Liver (tissue), 9 donors: ENCODE results near the gene GRIFIN. TPM values are rescaled to one million over a fixed set of nuclear protein-coding genes. Genes with fewer than 3 reads are reported as not detected.

Experiments used
- DNase-seq: peaks from one replicate; pipeline ENCODE4 v3.0.0-alpha.2; 2017; ENCODE audit warnings: low spot score
- H3K27ac ChIP-seq, 2 donors: one replicate each; pipeline ENCODE4 v1.7.0; 2013; ENCODE audit warnings: inconsistent platforms in 2 of 2, low read length in 2 of 2, control low read depth in 1 of 2, low read depth in 1 of 2, mild to moderate bottlenecking in 1 of 2
- H3K27me3 ChIP-seq, 4 donors: one replicate each; pipeline versions ENCODE4 v1.6.1 to v1.7.0; 2013; ENCODE audit warnings: low read length in 3 of 4, inconsistent platforms in 1 of 4, mild to moderate bottlenecking in 1 of 4, moderate library complexity in 1 of 4; ENCODE audit not compliant: control insufficient read depth in 4 of 4, insufficient read depth in 4 of 4
- H3K36me3 ChIP-seq, 4 donors: one replicate each; pipeline versions ENCODE4 v1.6.1 to v1.7.0; 2013; ENCODE audit warnings: low read length in 3 of 4, mild to moderate bottlenecking in 3 of 4, low read depth in 1 of 4, moderate library complexity in 1 of 4; ENCODE audit not compliant: control insufficient read depth in 4 of 4, insufficient read depth in 3 of 4
- H3K4me1 ChIP-seq, 4 donors: one replicate each; pipeline versions ENCODE4 v1.6.1 to v1.7.0; 2013; ENCODE audit warnings: low read length in 3 of 4, mild to moderate bottlenecking in 3 of 4, moderate library complexity in 1 of 4; ENCODE audit not compliant: control insufficient read depth in 4 of 4, insufficient read depth in 4 of 4
- H3K4me3 ChIP-seq, 3 donors: one replicate each; pipeline versions ENCODE4 v1.6.1 to v1.7.0; 2013; ENCODE audit warnings: low read length in 3 of 3, control low read depth in 1 of 3, low read depth in 1 of 3, mild to moderate bottlenecking in 1 of 3
- H3K9ac ChIP-seq, 2 donors: one replicate each; pipeline ENCODE4 v1.7.0; 2013; ENCODE audit warnings: low read length in 2 of 2, mild to moderate bottlenecking in 2 of 2, moderate library complexity in 2 of 2, control low read depth in 1 of 2, low read depth in 1 of 2
- H3K9me3 ChIP-seq, 4 donors: one replicate each; pipeline versions ENCODE4 v1.6.1 to v1.7.0; 2013; ENCODE audit warnings: low read length in 3 of 4; ENCODE audit not compliant: control insufficient read depth in 4 of 4
- CTCF ChIP-seq: fragments of 150-350 bp; IDR thresholded peaks from 2 replicates; pipeline ENCODE4 v1.5.1; 2017; ENCODE audit warnings: improper control_type of control experiment, low read depth, low read length; ENCODE audit not compliant: missing input control
- EGR1 ChIP-seq, 2 donors: IDR thresholded peaks; 2 replicates each; pipeline ENCODE4 v1.6.1; 2016 to 2018; ENCODE audit warnings: antibody characterized with exemption in 2 of 2, low read depth in 2 of 2
- FOXA1 ChIP-seq: IDR thresholded peaks from 2 replicates; pipeline ENCODE4 v1.6.1; 2016; ENCODE audit warnings: antibody characterized with exemption
- GABPA ChIP-seq, 2 donors: IDR thresholded peaks in 1 of 2; conservative IDR thresholded peaks in 1 of 2; 2 replicates each; pipeline ENCODE4 v1.6.1; 2016; ENCODE audit warnings: antibody characterized with exemption in 2 of 2, mild to moderate bottlenecking in 1 of 2, moderate library complexity in 1 of 2
- HNF4A ChIP-seq, 2 donors: conservative IDR thresholded peaks; 2 replicates each; pipeline ENCODE4 v1.6.1; 2016; ENCODE audit warnings: antibody characterized with exemption in 2 of 2, mild to moderate bottlenecking in 2 of 2
- HNF4G ChIP-seq: IDR thresholded peaks from 2 replicates; pipeline ENCODE4 v1.6.1; 2016; ENCODE audit warnings: antibody characterized with exemption
- JUND ChIP-seq, 2 donors: IDR thresholded peaks; 2 replicates each; pipeline ENCODE4 v1.6.1; 2016; ENCODE audit warnings: antibody characterized with exemption in 2 of 2
- NR2F2 ChIP-seq: IDR thresholded peaks from 2 replicates; pipeline ENCODE4 v1.6.1; 2016; ENCODE audit warnings: antibody characterized with exemption
- RAD21 ChIP-seq, 2 donors: IDR thresholded peaks; 2 replicates each; pipeline ENCODE4 v1.6.1; 2016; ENCODE audit warnings: antibody characterized with exemption in 2 of 2, mild to moderate bottlenecking in 2 of 2
- REST ChIP-seq: IDR thresholded peaks from 2 replicates; pipeline ENCODE4 v1.6.1; 2016; ENCODE audit warnings: antibody characterized with exemption, mild to moderate bottlenecking
- RXRA ChIP-seq, 2 donors: IDR thresholded peaks; 2 replicates each; pipeline ENCODE4 v1.6.1; 2017 to 2018; ENCODE audit warnings: antibody characterized with exemption in 2 of 2, mild to moderate bottlenecking in 1 of 2
- SP1 ChIP-seq: IDR thresholded peaks from 2 replicates; pipeline ENCODE4 v1.6.1; 2018; ENCODE audit warnings: antibody characterized with exemption, mild to moderate bottlenecking
- TAF1 ChIP-seq: conservative IDR thresholded peaks from 2 replicates; pipeline ENCODE4 v1.6.1; 2016; ENCODE audit warnings: antibody characterized with exemption, mild to moderate bottlenecking
- WGBS: extraction: QIAGEN DNeasy Blood & Tissue Kit; methylation state at CpG from one replicate; pipeline ENCODE4 v1.1.7; 2013; 5-methylcytosine and 5-hydroxymethylcytosine counted together
- polyA plus RNA-seq, 2 donors: library from polyadenylated mRNA; stranded (reverse) in 1 of 2; unstranded in 1 of 2; fragments of 200-250 nt in 1 of 2; fragments of >200 nt in 1 of 2; fragmentation: Nextera tagmentation in 1 of 2; extraction: Ambion mirVana in 1 of 2; gene quantifications; one replicate each; pipeline versions ENCODE4 v1.2.1 to v1.2.3, GENCODE V29; 2013 to 2015
- total RNA-seq, 2 donors: library from RNA; depleted of rRNA; stranded (reverse); fragments of >200 nt; gene quantifications; one replicate each; pipeline ENCODE4 v1.2.3, GENCODE V29; 2014
- TF ChIP-seq, protein P1 (sequence below): IDR thresholded peaks from 2 replicates; pipeline ENCODE4 v1.6.1; 2016; ENCODE audit warnings: antibody characterized with exemption
- TF ChIP-seq, protein P2 (sequence below): IDR thresholded peaks from 2 replicates; pipeline ENCODE4 v1.6.1; 2016; ENCODE audit warnings: antibody characterized with exemption
- TF ChIP-seq, protein P3 (sequence below): IDR thresholded peaks from 2 replicates; pipeline ENCODE4 v1.6.1; 2016; ENCODE audit warnings: antibody characterized with exemption
- donor health status: healthy.
- donor health status: healthy.
- donor health status: healthy.
- donor health status: healthy.
- donor health status: healthy.

The GRIFIN gene
- total and polyA plus RNA-seq, 4 donors = not detected

GRCh38 chr7:2473496-2474180 is 2.6 kb downstream of the GRIFIN start:
- Histone ChIP-seq H3K36me3 (no peaks in the 10 kb centered on the region), H3K9ac (no peak overlapping the region), H3K4me3 (no peak overlapping the region), H3K9me3 (no peaks in the 10 kb centered on the region), H3K27me3 (no peaks in the 10 kb centered on the region), H3K27ac (no peak overlapping the region), H3K4me1 (peaks cover 0 to 13% (median 9%) of the 10 kb centered on the region in 4 donors)
- WGBS = 91% methylated on average over 12 of the region's 12 CpGs
- DNase-seq = no peak
- TF ChIP-seq, protein P1, sequence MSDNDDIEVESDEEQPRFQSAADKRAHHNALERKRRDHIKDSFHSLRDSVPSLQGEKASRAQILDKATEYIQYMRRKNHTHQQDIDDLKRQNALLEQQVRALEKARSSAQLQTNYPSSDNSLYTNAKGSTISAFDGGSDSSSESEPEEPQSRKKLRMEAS = no peak
- TF ChIP-seq EGR1 (IDR thresholded peaks at IDR 0.05; ENCODE audit: low read depth in 2 of 2) = no peak
- TF ChIP-seq, protein P2, sequence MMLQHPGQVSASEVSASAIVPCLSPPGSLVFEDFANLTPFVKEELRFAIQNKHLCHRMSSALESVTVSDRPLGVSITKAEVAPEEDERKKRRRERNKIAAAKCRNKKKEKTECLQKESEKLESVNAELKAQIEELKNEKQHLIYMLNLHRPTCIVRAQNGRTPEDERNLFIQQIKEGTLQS = no peak
- TF ChIP-seq FOXA1 = no peak
- TF ChIP-seq JUND (IDR thresholded peaks at IDR 0.05) = no peak
- no peak for TF ChIP-seq REST
- no peak for TF ChIP-seq TAF1
- TF ChIP-seq RAD21 (IDR thresholded peaks at IDR 0.05) = no peak
- TF ChIP-seq SP1 = no peak
- no peak for TF ChIP-seq HNF4G
- TF ChIP-seq CTCF = no peak
- TF ChIP-seq RXRA (IDR thresholded peaks at IDR 0.05) = no peak
- TF ChIP-seq NR2F2 = no peak
- TF ChIP-seq, protein P3, sequence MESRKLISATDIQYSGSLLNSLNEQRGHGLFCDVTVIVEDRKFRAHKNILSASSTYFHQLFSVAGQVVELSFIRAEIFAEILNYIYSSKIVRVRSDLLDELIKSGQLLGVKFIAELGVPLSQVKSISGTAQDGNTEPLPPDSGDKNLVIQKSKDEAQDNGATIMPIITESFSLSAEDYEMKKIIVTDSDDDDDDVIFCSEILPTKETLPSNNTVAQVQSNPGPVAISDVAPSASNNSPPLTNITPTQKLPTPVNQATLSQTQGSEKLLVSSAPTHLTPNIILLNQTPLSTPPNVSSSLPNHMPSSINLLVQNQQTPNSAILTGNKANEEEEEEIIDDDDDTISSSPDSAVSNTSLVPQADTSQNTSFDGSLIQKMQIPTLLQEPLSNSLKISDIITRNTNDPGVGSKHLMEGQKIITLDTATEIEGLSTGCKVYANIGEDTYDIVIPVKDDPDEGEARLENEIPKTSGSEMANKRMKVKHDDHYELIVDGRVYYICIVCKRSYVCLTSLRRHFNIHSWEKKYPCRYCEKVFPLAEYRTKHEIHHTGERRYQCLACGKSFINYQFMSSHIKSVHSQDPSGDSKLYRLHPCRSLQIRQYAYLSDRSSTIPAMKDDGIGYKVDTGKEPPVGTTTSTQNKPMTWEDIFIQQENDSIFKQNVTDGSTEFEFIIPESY = no peak
- TF ChIP-seq HNF4A (conservative IDR thresholded peaks at IDR 0.05) = no peak
- no peak for TF ChIP-seq GABPA (IDR thresholded peaks at IDR 0.05 in 1 of 2, conservative IDR thresholded peaks at IDR 0.05 in 1 of 2)
